Calu3 (cell line): ENCODE measurements around the gene SH3D21. TPM values are rescaled to one million over a fixed set of nuclear protein-coding genes. Genes with fewer than 3 reads are reported as not detected.

Experiments
- BruUV-seq: library from RNA; stranded (reverse); fragments of 400-500 nt; replicated peaks from 2 replicates; lab custom pipeline; 2021; lab: Mats Ljungman, UMichigan
- CTCF ChIA-PET: fragments of 300-600 bp; sonication (Branson Sonifier 250); formaldehyde crosslinking; loops from one replicate; lab custom pipeline; 2022; ENCODE audit warnings: antibody characterized with exemption; lab: Charles Lee
- DNase-seq: peaks from one replicate; pipeline ENCODE4 v3.0.0; 2022
- H3K27ac Mint-ChIP-seq: one replicate; pipeline ENCODE4 v1.8.0; 2022; ENCODE audit warnings: mixed read lengths; ENCODE audit not compliant: unreplicated experiment
- H3K27me3 Mint-ChIP-seq: one replicate; pipeline ENCODE4 v1.8.0; 2022; ENCODE audit warnings: mixed read lengths; ENCODE audit not compliant: unreplicated experiment
- H3K36me3 Mint-ChIP-seq: one replicate; pipeline ENCODE4 v1.8.0; 2022; ENCODE audit warnings: mild to moderate bottlenecking, moderate library complexity, mixed read lengths; ENCODE audit not compliant: insufficient read depth, unreplicated experiment
- H3K4me1 Mint-ChIP-seq: one replicate; pipeline ENCODE4 v1.8.0; 2022; ENCODE audit warnings: mild to moderate bottlenecking, low read depth, mixed read lengths; ENCODE audit not compliant: unreplicated experiment
- H3K4me3 Mint-ChIP-seq: one replicate; pipeline ENCODE4 v1.8.0; 2022; ENCODE audit warnings: mild to moderate bottlenecking, low read depth, moderate library complexity, mixed read lengths; ENCODE audit not compliant: unreplicated experiment
- H3K9me3 Mint-ChIP-seq: one replicate; pipeline ENCODE4 v1.8.0; 2022; ENCODE audit warnings: low read depth, mixed read lengths; ENCODE audit not compliant: unreplicated experiment
- intact Hi-C: fragments of 100-400 bp; cut with micrococcal nuclease; formaldehyde crosslinking; loops from one replicate; pipeline ENCODE4 v1.10.0; 2022; ENCODE audit not compliant: unreplicated experiment
- total RNA-seq: library from RNA; stranded (reverse); gene quantifications from 2 replicates; pipeline ENCODE4 v1.2.3, GENCODE V29; 2022
- TF ChIP-seq, protein P1 (sequence below): fragments of 200-600 bp; IDR thresholded peaks from one replicate; pipeline ENCODE4 v1.8.0; 2022; ENCODE audit warnings: antibody characterized with exemption; ENCODE audit not compliant: unreplicated experiment

Gene SH3D21
- total RNA-seq, 1 experiment from 2014 or later = 12.1 TPM

DNA sequence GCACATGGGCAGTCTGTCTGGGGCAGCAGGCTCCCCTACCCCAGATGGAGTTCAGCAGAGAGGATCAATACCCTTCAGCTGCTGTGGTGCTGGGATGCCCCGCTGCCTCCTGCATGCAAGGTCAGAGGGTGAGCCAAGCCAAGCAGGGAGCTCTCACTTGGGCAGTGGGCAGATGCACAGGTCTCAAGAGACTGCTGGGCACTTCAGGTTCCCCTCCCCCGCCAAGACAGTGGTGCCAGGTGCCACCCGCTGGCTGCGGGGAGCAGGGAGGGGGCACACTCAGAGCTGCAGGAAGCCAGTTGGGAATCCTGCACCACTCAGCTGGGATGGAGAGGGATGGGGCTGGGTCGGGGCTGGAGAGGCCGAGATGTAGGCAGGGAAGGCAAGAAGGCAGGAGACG is 33.0 kb downstream of the SH3D21 start:
- H3K4me1 Mint-ChIP-seq = peaks cover 9% of the 10 kb centered on the region
- H3K9me3 Mint-ChIP-seq = no peaks in the 10 kb centered on the region
- peaks cover 41% of the 10 kb centered on the region for H3K36me3 Mint-ChIP-seq
- CTCF ChIA-PET = no interaction called here
- H3K4me3 Mint-ChIP-seq = no peak overlapping the region
- BruUV-seq = no TSS peak
- no peak overlapping the region for H3K27ac Mint-ChIP-seq
- no peaks in the 10 kb centered on the region for H3K27me3 Mint-ChIP-seq
- TF ChIP-seq, protein P1, sequence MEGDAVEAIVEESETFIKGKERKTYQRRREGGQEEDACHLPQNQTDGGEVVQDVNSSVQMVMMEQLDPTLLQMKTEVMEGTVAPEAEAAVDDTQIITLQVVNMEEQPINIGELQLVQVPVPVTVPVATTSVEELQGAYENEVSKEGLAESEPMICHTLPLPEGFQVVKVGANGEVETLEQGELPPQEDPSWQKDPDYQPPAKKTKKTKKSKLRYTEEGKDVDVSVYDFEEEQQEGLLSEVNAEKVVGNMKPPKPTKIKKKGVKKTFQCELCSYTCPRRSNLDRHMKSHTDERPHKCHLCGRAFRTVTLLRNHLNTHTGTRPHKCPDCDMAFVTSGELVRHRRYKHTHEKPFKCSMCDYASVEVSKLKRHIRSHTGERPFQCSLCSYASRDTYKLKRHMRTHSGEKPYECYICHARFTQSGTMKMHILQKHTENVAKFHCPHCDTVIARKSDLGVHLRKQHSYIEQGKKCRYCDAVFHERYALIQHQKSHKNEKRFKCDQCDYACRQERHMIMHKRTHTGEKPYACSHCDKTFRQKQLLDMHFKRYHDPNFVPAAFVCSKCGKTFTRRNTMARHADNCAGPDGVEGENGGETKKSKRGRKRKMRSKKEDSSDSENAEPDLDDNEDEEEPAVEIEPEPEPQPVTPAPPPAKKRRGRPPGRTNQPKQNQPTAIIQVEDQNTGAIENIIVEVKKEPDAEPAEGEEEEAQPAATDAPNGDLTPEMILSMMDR = no peak
- intact Hi-C loops = no loop called here
- no peak for DNase-seq

DNA sequence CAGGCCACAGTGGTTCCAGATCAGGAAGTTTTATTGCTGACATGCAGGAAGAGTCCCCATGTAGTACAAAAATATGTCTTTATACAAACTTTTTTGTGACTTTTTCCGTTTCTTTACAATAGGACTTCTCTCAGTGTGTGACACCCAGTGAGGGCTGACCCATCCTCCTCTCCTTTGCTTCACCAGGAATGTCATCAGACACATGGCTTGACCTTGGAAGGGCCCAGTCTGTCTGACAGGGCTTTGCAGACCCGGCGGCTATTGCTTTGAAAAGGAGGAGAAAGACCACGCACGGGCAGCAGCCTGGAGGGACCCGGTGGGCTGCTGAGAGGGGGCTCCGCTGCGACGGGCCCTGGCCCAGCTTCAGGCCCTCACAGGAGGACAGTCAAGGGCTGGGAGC is 33.4 kb downstream of the SH3D21 start:
- DNase-seq = no peak
- no peaks in the 10 kb centered on the region for H3K27me3 Mint-ChIP-seq
- TF ChIP-seq, protein P1 = no peak
- H3K4me1 Mint-ChIP-seq = peaks cover 9% of the 10 kb centered on the region
- H3K36me3 Mint-ChIP-seq = peaks cover 41% of the 10 kb centered on the region
- H3K9me3 Mint-ChIP-seq = no peaks in the 10 kb centered on the region
- intact Hi-C loops = no loop called here
- H3K27ac Mint-ChIP-seq = no peak overlapping the region
- no TSS peak for BruUV-seq
- CTCF ChIA-PET = interaction anchor here (0.6 kb wide), 1 partner anchor 66 kb away, joined by 3 read pairs; no protein-coding TSS in a partner anchor
- no peak overlapping the region for H3K4me3 Mint-ChIP-seq

DNA sequence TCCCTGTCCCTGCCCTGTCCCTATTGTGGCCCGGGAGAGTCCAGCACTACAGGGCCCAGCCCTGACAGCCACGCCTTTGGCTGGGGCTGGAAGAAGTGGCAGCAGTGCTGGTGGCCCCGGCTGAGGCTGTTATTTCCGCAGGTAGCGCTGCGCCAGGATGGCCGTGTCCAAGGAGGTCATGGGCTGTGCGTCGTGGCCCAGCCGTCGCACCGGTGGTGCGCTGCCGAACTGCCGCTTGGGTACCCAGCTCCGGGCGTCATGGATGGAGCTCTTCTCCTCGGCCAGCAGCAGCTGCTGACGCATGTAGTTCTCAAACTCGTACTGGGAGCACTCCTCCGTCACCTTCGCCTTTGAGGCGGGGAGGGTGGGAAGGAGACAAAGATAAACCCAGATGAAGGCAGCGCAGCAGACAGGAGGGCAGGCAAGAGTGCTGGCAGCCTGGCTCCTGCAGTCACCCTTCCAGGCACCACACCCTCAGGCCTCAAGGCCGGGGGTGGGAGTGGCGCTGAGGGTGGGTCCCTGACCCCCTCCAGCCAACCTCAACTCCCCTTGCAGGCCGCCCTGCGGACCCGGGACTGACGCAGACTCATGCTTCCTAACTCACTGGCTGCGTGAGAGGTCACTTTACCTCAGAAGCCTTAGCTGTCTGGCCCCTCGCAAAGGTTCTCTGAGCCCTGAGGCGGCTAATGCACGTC is 35.6 kb downstream of the SH3D21 start:
- H3K27ac Mint-ChIP-seq = no peak overlapping the region
- TF ChIP-seq, protein P1 = no peak
- intact Hi-C loops = loop anchor here (1.0 to 2.0 kb wide), 2 partner anchors 27 to 79 kb away; no protein-coding TSS in a partner anchor
- H3K9me3 Mint-ChIP-seq = no peaks in the 10 kb centered on the region
- BruUV-seq = no TSS peak
- H3K36me3 Mint-ChIP-seq = peaks cover 61% of the 10 kb centered on the region
- DNase-seq = no peak
- no peaks in the 10 kb centered on the region for H3K27me3 Mint-ChIP-seq
- peaks cover 9% of the 10 kb centered on the region for H3K4me1 Mint-ChIP-seq
- H3K4me3 Mint-ChIP-seq = no peak overlapping the region
- CTCF ChIA-PET = interaction anchor here (1.1 to 2.7 kb wide), 9 partner anchors 10 to 235 kb away, joined by 3 to 29 read pairs (median 7); partner anchors contain the start of genes EVA1B and LSM10

DNA sequence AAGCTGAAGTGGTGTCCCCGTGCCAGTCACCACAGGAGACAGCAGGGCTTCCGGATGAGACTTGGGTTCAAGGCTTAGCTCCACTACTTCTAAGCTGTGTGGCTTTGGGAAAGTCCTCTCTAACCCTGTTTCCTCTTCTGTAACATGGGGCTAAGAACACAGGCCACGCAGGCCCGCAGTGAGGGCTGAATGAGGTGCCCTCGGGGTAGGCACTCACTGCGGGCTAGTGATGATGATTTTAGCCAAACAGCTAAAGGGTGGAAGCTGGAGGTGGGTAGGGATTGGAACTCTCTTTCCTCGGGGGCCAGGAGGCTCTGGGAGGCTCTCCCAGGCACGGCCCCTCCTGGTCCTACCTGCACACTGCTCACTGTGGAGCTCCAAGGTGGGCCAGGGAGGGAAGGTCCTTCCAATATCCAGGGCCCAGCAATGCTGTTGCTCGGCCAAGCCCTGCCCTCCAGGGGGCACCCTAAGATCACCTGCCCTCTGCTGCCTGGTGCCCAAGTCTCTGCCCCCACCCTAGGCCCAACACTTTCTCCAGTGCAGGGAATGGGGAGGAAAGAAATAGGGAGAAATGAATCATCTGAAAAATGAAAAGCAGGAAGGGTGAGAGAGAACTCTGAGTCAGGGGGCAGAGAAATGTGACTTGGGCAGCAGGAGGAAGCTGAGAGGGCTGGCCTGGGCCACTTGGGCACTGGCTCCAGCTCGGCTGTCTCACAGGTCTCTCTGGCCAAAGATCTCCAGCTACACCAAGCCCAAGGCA is 36.4 kb downstream of the SH3D21 start:
- DNase-seq = peak; percentile 87
- intact Hi-C loops = loop anchor here (1.0 to 2.0 kb wide), 2 partner anchors 26 to 78 kb away; no protein-coding TSS in a partner anchor
- no peaks in the 10 kb centered on the region for H3K27me3 Mint-ChIP-seq
- TF ChIP-seq, protein P1 = peak; percentile 89
- peaks cover 9% of the 10 kb centered on the region for H3K4me1 Mint-ChIP-seq
- no peaks in the 10 kb centered on the region for H3K9me3 Mint-ChIP-seq
- peak overlapping the region; percentile 70 for H3K27ac Mint-ChIP-seq
- CTCF ChIA-PET = interaction anchor here (0.6 to 2.7 kb wide), 20 partner anchors 9 to 568 kb away, joined by 3 to 29 read pairs (median 5); partner anchors contain the start of genes EVA1B, LSM10 and TRAPPC3
- BruUV-seq = no TSS peak
- peaks cover 69% of the 10 kb centered on the region for H3K36me3 Mint-ChIP-seq
- no peak overlapping the region for H3K4me3 Mint-ChIP-seq
